Measurements from ENCODE around the gene CSMD2. TPM values are rescaled to one million over a fixed set of nuclear protein-coding genes. Genes with fewer than 3 reads are reported as not detected.

CSMD2 gene
- total RNA-seq = 1 to 10 TPM in 1 of 4 donors, not detected in 3; 8.6 TPM

GRCh38 chr1:34164771-34165391 lies at the start of gene CSMD2:
Gene CSMD2 (minus strand): TSS chr1:34165230. CDS start chr1:34165097, 133 bp downstream.
- no peak within 1 kb of the TSS for H3K4me3 ChIP-seq
- H3K4me1 ChIP-seq = peaks cover 0 to 23% of the 10 kb centered on the region in 2 donors
- TF ChIP-seq POLR2A (IDR thresholded peaks at IDR 0.05) (no peak), CTCF (IDR thresholded peaks at IDR 0.05) (no peak)
- no peaks in the 10 kb centered on the region for H3K36me3 ChIP-seq
- peaks cover 0 to 26% of the 10 kb centered on the region in 2 donors for H3K27me3 ChIP-seq
- no peaks in the 10 kb centered on the region for H3K9me3 ChIP-seq
- intact Hi-C loops (cut with DNase I; ENCODE audit: low total_unique reads) = no loop called here
- DNase-seq = no peak
- H3K27ac ChIP-seq = no peak within 1 kb of the TSS

GRCh38 chr1:34213956-34214355 lies 48.9 kb upstream of the CSMD2 start:
- Histone ChIP-seq H3K4me1 (no peaks in the 10 kb centered on the region), H3K27me3 (no peaks in the 10 kb centered on the region), H3K9me3 (no peaks in the 10 kb centered on the region), H3K27ac (no peak overlapping the region), H3K4me3 (no peak overlapping the region), H3K36me3 (no peaks in the 10 kb centered on the region)
- intact Hi-C loops (cut with DNase I; ENCODE audit: low total_unique reads) = no loop called here
- TF ChIP-seq CTCF (IDR thresholded peaks at IDR 0.05) = no peak
- no peak for TF ChIP-seq POLR2A (IDR thresholded peaks at IDR 0.05)
- no peak for DNase-seq

- no peak for TF ChIP-seq POLR2A (IDR thresholded peaks at IDR 0.05)
- no peak for TF ChIP-seq CTCF (IDR thresholded peaks at IDR 0.05)
- Histone ChIP-seq H3K4me3 (no peak overlapping the region), H3K36me3 (no peaks in the 10 kb centered on the region), H3K4me1 (no peaks in the 10 kb centered on the region), H3K9me3 (no peaks in the 10 kb centered on the region), H3K27me3 (no peaks in the 10 kb centered on the region), H3K27ac (no peak overlapping the region)
- no peak for DNase-seq
- intact Hi-C loops (cut with DNase I; ENCODE audit: low total_unique reads) = no loop called here
Measured at GRCh38 chr1:34212673-34213072, 47.6 kb upstream of the CSMD2 start.

GRCh38 chr1:34199927-34200326 lies 34.9 kb upstream of the CSMD2 start:
- Histone ChIP-seq H3K27me3 (no peaks in the 10 kb centered on the region), H3K4me3 (no peak overlapping the region), H3K36me3 (no peaks in the 10 kb centered on the region), H3K4me1 (no peaks in the 10 kb centered on the region), H3K27ac (no peak overlapping the region), H3K9me3 (no peaks in the 10 kb centered on the region)
- DNase-seq = no peak
- TF ChIP-seq CTCF (IDR thresholded peaks at IDR 0.05) = no peak
- TF ChIP-seq POLR2A (IDR thresholded peaks at IDR 0.05) = no peak
- intact Hi-C loops (cut with DNase I; ENCODE audit: low total_unique reads) = no loop called here

- no peaks in the 10 kb centered on the region for H3K4me1 ChIP-seq
- no peaks in the 10 kb centered on the region for H3K27me3 ChIP-seq
- intact Hi-C loops (cut with DNase I; ENCODE audit: low total_unique reads) = no loop called here
- H3K27ac ChIP-seq = no peak overlapping the region
- no peak for TF ChIP-seq CTCF (IDR thresholded peaks at IDR 0.05)
- TF ChIP-seq POLR2A (IDR thresholded peaks at IDR 0.05) = no peak
- no peaks in the 10 kb centered on the region for H3K36me3 ChIP-seq
- no peak overlapping the region for H3K4me3 ChIP-seq
- DNase-seq = no peak
- no peaks in the 10 kb centered on the region for H3K9me3 ChIP-seq
Measured at GRCh38 chr1:34192621-34193020, 27.6 kb upstream of the CSMD2 start.
